ENCODE results near the gene TRAPPC11.
A peak's percentile ranks its signal among the peaks of the same experiment; 100 is the strongest.
"Not testable (repeated sequence)": the region's sequence is repeated elsewhere in the genome, so short reads cannot be mapped to it uniquely, and the experiment has no call there.

The TRAPPC11 gene

GRCh38 chr4:183722731-183723560 lies 63.9 kb downstream of the TRAPPC11 start:
- DNase-seq = peak; percentile 40 to 59

GRCh38 chr4:183723561-183724228 lies 64.6 kb downstream of the TRAPPC11 start:
- DNase-seq = no peak

GRCh38 chr4:183725585-183725984 lies 66.5 kb downstream of the TRAPPC11 start:
- not testable (repeated sequence) for DNase-seq

DNA sequence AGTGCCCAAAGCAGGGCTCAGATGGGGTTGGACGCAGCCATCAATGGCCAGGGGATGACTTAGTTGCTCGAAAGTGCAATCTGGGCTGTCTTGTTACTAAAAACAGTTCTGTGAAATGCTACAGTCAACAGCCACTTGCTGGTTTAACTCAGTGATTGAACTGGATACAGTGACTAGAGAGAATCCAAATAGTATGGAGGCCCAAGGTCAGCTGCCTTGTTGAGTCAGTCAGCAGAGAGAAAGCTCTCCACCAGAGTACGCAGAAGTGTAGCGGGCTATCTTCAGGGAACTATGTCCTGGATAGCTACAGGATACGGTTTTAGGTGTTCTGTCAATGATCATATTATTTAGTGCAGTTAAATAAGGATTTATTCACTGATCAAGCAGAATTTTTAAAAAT lies 68.4 kb downstream of the TRAPPC11 start:
- no peak for DNase-seq

GRCh38 chr4:183728223-183729068 lies 69.4 kb downstream of the TRAPPC11 start:
- no peak for DNase-seq

GRCh38 chr4:183729069-183729406 lies 69.9 kb downstream of the TRAPPC11 start:
- no peak for DNase-seq

DNA sequence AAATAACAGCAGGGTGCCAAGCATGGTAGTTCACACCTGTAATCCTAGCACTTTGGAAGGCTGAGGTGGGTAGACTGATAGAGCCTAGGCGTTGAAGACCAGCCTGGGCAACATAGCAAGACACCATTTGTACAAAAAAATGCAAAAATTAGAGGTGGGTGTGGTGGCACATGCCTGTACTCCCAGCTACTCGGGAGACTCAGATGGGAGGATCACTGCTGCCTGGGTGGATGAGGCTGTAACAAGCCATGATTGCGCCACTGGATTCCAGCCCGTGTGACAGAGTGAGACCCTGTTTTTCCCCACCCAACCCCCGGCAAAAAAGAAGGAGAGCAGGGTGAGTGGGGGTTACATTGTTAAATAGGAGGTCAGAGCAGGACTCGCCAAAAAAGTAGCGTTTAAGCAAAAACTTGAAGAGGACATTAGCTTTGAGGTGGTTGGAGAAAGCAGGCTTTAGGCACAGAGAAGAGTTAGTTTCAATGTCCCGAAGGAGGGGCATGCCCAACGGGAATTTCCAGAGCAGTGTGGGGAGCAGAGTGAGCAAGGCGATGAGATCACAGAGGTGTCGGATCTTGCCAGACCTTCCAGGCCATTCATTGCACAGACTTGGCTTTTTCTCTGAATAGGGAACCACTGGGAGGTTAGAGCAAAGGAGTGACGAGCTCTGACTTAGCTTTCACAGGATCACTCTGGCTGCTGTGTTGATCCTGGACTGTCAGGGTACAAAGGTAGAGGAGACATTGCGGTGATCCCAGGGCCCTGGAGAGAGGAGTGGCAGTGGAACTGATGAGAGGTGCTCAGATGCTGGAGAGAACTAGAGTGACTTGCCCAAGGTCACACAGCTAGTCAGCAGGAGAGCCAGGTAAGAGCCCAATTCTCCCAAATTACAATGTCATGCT lies 70.6 kb downstream of the TRAPPC11 start:
- DNase-seq = no peak

DNA sequence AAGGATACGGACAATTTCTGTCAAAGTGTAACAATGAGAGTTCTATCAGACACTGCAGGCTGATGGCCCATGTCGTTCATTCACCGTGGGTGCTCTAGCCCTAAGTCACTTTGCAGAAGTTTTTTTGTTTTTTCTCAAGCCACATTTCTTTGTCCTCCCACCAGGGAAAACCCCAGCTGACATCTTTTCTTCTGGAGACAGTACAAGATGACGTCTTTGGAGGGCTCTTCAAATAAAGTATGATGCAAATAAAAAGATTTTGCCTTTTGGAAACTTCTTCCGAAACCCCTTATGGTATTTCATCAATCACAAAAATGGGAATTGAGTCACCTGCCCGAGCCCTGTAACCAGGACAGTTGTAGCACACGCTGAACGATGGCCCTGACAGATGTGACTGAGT lies 73.2 kb downstream of the TRAPPC11 start:
- DNase-seq = no peak

- no peak for DNase-seq
Observed at GRCh38 chr4:183733181-183733580, 74.1 kb downstream of the TRAPPC11 start.

- no peak for DNase-seq
Observed at GRCh38 chr4:183738081-183738673, 79.1 kb downstream of the TRAPPC11 start.

- no peak for DNase-seq
Observed at GRCh38 chr4:183738961-183739360, 79.9 kb downstream of the TRAPPC11 start.

- no peak for DNase-seq
Observed at GRCh38 chr4:183746305-183747229, 87.5 kb downstream of the TRAPPC11 start.

DNA sequence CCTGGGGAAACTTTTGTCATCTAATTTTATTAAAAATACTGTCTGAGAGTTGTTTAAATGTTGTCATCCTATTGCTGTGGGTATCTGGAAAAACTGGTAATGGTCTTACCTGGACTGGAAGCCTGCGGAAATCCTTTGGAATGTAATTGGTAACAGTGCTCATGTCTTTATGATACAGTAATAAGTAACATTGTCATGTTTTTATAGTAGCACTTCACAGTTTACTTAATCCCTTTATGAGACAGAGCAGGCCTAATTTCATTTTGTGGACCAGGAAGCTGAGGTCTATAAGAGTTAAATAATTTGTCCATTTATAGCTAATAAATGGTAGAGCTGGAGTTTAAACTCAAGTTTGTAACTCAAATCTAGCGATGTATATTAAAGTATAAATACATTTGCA lies 88.3 kb downstream of the TRAPPC11 start:
- DNase-seq = no peak

GRCh38 chr4:183747931-183748670 lies 89.0 kb downstream of the TRAPPC11 start:
- DNase-seq = no peak

DNA sequence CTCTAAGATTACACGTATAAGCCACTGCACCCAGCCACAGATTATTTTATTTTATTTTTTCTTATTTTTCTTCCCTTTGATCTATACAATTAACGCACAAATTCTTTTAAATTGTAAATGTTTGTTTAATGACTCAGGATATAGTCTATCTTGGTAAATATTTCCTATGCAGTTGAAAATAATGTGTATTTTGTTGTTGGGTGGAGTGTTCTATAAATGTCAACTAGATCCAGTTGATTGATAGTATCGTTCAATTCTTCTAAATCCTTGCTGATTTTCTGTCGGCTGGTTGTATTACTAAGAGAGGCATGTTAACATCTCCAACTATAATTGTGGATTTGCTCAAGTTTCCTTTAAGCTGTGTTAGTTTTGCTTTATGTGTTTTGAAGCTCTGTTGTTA lies 92.0 kb downstream of the TRAPPC11 start:
- DNase-seq = no peak

DNA sequence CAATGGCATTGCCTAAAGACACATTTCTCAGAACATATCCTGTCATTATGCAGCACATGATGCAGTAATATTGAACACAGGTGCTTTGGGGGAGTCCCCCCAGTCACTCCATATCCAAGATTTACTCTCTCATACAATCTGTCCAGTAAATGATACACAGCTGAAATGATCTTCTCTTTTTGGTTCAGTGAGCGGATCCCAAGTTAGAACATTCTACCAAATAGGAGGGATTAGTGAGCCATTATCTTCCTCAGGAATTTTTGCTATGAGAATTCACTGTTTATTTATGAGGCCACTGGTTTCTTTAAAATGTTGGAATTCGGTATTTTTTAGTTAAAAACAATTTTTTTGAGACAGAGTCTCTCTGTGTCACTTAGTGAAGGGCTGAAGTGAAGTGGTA lies 96.5 kb downstream of the TRAPPC11 start:
- no peak for DNase-seq

GRCh38 chr4:183757060-183757459 lies 98.0 kb downstream of the TRAPPC11 start:
- no peak for DNase-seq

DNA sequence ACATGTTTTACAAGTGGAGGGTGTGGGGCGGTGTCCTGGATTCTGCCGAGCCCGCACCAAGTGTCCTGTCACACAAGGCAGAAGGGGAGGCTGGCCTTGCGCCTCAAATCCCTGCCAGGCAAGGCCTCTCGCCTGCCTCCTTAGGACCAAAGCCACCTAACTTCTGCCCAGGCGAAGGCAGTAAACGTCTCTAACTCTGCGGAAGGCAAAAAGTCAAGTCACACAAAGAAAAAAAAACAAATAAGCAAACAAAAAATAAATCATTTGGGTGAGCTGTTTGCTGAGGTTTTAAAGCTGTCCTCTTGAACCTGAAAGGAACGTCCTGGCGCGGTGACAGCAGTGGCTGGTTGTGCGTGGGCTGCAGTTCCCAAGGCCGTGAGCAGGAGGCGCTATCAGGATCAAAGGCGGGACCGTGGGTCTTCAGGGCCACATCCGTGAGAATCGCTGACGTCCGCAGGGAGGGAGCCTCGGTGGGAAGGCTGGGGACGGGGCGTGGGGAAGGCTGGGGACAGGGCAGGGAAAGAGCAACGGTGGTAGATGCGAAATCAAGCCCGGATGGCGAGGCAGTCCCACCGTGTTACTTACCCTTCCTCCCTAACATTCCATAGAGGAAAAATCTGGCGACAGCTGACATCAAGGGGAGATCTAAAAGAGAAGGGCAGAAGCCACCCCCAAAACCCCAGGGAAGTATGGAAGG lies 99.1 kb downstream of the TRAPPC11 start:
- DNase-seq = no peak

GRCh38 chr4:183758758-183759447 lies 99.8 kb downstream of the TRAPPC11 start:
- DNase-seq = no peak
